Endothelial cell of umbilical vein (primary cell): ENCODE results near the gene ATP1B2. TPM values are rescaled to one million over a fixed set of nuclear protein-coding genes. Genes with fewer than 3 reads are reported as not detected.
A peak's percentile ranks its signal among the peaks of the same experiment; 100 is the strongest.

ENCODE experiments used
- BruUV-seq: library from RNA; stranded (reverse); fragments of 400-500 nt; replicated peaks from 2 replicates; lab custom pipeline; 2021; lab: Mats Ljungman, UMichigan
- CTCF ChIA-PET: fragments of 300-600, 350-600 bp; sonication (Branson Sonifier 250); formaldehyde crosslinking; loops from one replicate; lab custom pipeline; 2021; ENCODE audit warnings: antibody characterized with exemption, inconsistent platforms; lab: Charles Lee
- POLR2A ChIA-PET: fragments of 300-600, 350-600 bp; sonication (Branson Sonifier 250); formaldehyde crosslinking; loops from one replicate; lab custom pipeline; 2021; ENCODE audit warnings: antibody characterized with exemption, inconsistent platforms; lab: Charles Lee
- DNase-seq: peaks from one replicate; pipeline ENCODE4 v3.0.0-alpha.2; 2011; ENCODE audit warnings: low read depth, low spot score
- FAIRE-seq: peaks from 2 replicates; lab custom pipeline; 2011; peaks lifted over from hg19 to GRCh38; lab: Jason Lieb, UNC
- H2AFZ ChIP-seq: 2 replicates; pipeline ENCODE4 v1.6.0; 2012; ENCODE audit warnings: low read depth, low read length, control low read depth, inconsistent platforms
- H3K27ac ChIP-seq: 2 replicates; pipeline ENCODE4 v1.5.1; 2011; ENCODE audit warnings: low read depth, mild to moderate bottlenecking, control low read depth, low read length, moderate library complexity; ENCODE audit not compliant: insufficient read depth
- H3K27me3 ChIP-seq, 2 experiments: 2 replicates each; pipeline versions ENCODE4 v1.6.0 to v1.6.1; 2011; ENCODE audit warnings: low read length in 2 of 2, mixed read lengths in 1 of 2; ENCODE audit not compliant: control insufficient read depth in 2 of 2, insufficient read depth in 2 of 2
- H3K36me3 ChIP-seq, 2 experiments: 2 replicates in 1 of 2; 3 replicates in 1 of 2; pipeline ENCODE4 v1.5.1; 2011; ENCODE audit warnings: low read length in 2 of 2, mild to moderate bottlenecking in 1 of 2, moderate library complexity in 1 of 2; ENCODE audit not compliant: control insufficient read depth in 2 of 2, insufficient read depth in 2 of 2; ENCODE audit errors: extremely low read depth in 1 of 2
- H3K4me1 ChIP-seq: 3 replicates; pipeline ENCODE4 v1.5.1; 2011; ENCODE audit warnings: mild to moderate bottlenecking, low read length; ENCODE audit not compliant: control insufficient read depth, insufficient read depth; ENCODE audit errors: extremely low read depth
- H3K4me2 ChIP-seq: 2 replicates; pipeline ENCODE4 v1.6.1; 2011; ENCODE audit warnings: low read length, control low read depth, mixed read lengths; ENCODE audit not compliant: insufficient read depth
- H3K4me3 ChIP-seq, 3 experiments: fragments of 200-600 bp in 1 of 3; sonication (generic), shearing (Covaris generic) in 1 of 3; replicated peaks in 1 of 3; 2 replicates each; pipeline ENCODE4 v1.5.1; 2011 to 2016; ENCODE audit warnings: control low read depth in 3 of 3, low read length in 3 of 3, mild to moderate bottlenecking in 2 of 3, inconsistent platforms in 1 of 3, low read depth in 1 of 3, moderate library complexity in 1 of 3; ENCODE audit not compliant: insufficient read depth in 1 of 3
- H3K79me2 ChIP-seq: 2 replicates; pipeline ENCODE4 v1.6.0; 2012; ENCODE audit warnings: low read length, inconsistent platforms; ENCODE audit not compliant: control insufficient read depth, insufficient read depth
- H3K9ac ChIP-seq: replicated peaks from 2 replicates; pipeline ENCODE3; 2011; ENCODE audit warnings: low read length, control low read depth; ENCODE audit not compliant: insufficient read depth; ENCODE audit errors: extremely low read depth
- H3K9me1 ChIP-seq: replicated peaks from 3 replicates; pipeline ENCODE4 v1.6.0; 2011; ENCODE audit warnings: mild to moderate bottlenecking, low read length; ENCODE audit not compliant: control insufficient read depth, insufficient read depth; ENCODE audit errors: extremely low read depth
- H3K9me3 ChIP-seq: replicated peaks from 2 replicates; pipeline ENCODE4 v1.5.1; 2012; ENCODE audit warnings: low read length, inconsistent platforms; ENCODE audit not compliant: control insufficient read depth, insufficient read depth
- H4K20me1 ChIP-seq: replicated peaks from 2 replicates; pipeline ENCODE3; 2011; ENCODE audit warnings: mild to moderate bottlenecking, low read length; ENCODE audit not compliant: control insufficient read depth, insufficient read depth; ENCODE audit errors: extremely low read depth
- CTCF ChIP-seq, 2 donors: IDR thresholded peaks; 1 replicate in 1 of 2; 2 replicates in 1 of 2; pipeline ENCODE4 v1.5.1; 2011; ENCODE audit warnings: low read length in 2 of 2, mild to moderate bottlenecking in 2 of 2, moderate library complexity in 2 of 2, control low read depth in 1 of 2, inconsistent platforms in 1 of 2, low read depth in 1 of 2; ENCODE audit not compliant: insufficient read depth in 1 of 2; ENCODE audit errors: extremely low read depth in 1 of 2
- FOS ChIP-seq: IDR thresholded peaks from 2 replicates; pipeline ENCODE4 v1.6.1; 2011; ENCODE audit warnings: mild to moderate bottlenecking, low read length, moderate library complexity, borderline replicate concordance; ENCODE audit not compliant: insufficient read depth
- POLR2AphosphoS5 ChIP-seq: IDR thresholded peaks from 2 replicates; pipeline ENCODE4 v1.6.1; 2012; ENCODE audit warnings: low read depth, mild to moderate bottlenecking, control low read depth, low read length, moderate library complexity; ENCODE audit not compliant: insufficient read depth
- dilution Hi-C: fragments of 300-500 bp; cut with MboI; formaldehyde crosslinking; loops from one replicate; pipeline ENCODE4 v1.15.0; 2019; ENCODE audit warnings: low sequenced_read_pairs; ENCODE audit not compliant: extremely low pct_ligation_motif_present
- intact Hi-C: fragments of 100-400 bp; cut with micrococcal nuclease; formaldehyde crosslinking; loops from one replicate; pipeline ENCODE4 v1.10.0; 2022
- polyA plus RNA-seq, 4 experiments: library from polyadenylated mRNA; depleted of rRNA in 3 of 4; stranded (reverse) in 3 of 4; unstranded in 1 of 4; fragments of >200 nt; gene quantifications; 2 replicates each; pipeline versions ENCODE4 v1.2.1 to v1.2.3, GENCODE V29; 2011 to 2012; ENCODE audit warnings: missing spikeins in 1 of 4
- total RNA-seq: library from RNA; stranded (reverse); gene quantifications from 2 replicates; pipeline ENCODE4 v1.2.3, GENCODE V29; 2021

Gene ATP1B2
- total and polyA plus RNA-seq, 2 donors (not counting 3 experiments of a cell fraction or from before 2014, with no cell fraction given): 0.06 TPM; not detected in 1

- H3K9ac ChIP-seq: no peak overlapping the region
- no peaks in the 10 kb centered on the region for H3K9me3 ChIP-seq
- H3K27me3 ChIP-seq: no peaks in the 10 kb centered on the region
- H3K9me1 ChIP-seq: no peaks in the 10 kb centered on the region
- no peaks in the 10 kb centered on the region for H3K79me2 ChIP-seq
- H3K4me1 ChIP-seq: peaks cover 4% of the 10 kb centered on the region
- H3K36me3 ChIP-seq: peaks cover 13 to 32% of the 10 kb centered on the region in 2 experiments
- intact Hi-C loops: no loop called here
- no peaks in the 10 kb centered on the region for H4K20me1 ChIP-seq
- H3K4me3 ChIP-seq: no peak overlapping the region
- ChIA-PET CTCF (interaction anchor here (1.5 kb wide), 1 partner anchor 321 kb away, joined by 4 read pairs; no protein-coding TSS in a partner anchor), POLR2A (no interaction called here)
- H3K4me2 ChIP-seq: no peak overlapping the region
- TF ChIP-seq FOS (no peak), CTCF (IDR thresholded peaks at IDR 0.05; ENCODE audit: extremely low read depth in 1 of 2, insufficient read depth in 1 of 2, low read depth in 1 of 2, low read length in 2 of 2) (no peak)
- dilution Hi-C loops: no loop called here
- no peak overlapping the region for H3K27ac ChIP-seq
- no peak overlapping the region for H2AFZ ChIP-seq
- no peak for FAIRE-seq
- DNase-seq: no peak
- BruUV-seq: TSS peak; percentile 75
Measured at GRCh38 chr17:7668482-7668881, 17.8 kb downstream of the ATP1B2 start.

GRCh38 chr17:7673239-7673638, 22.5 kb downstream of the ATP1B2 start:
- Histone ChIP-seq H2AFZ (no peak overlapping the region), H3K27me3 (no peaks in the 10 kb centered on the region), H3K4me2 (no peak overlapping the region), H3K79me2 (no peaks in the 10 kb centered on the region), H3K9ac (no peak overlapping the region), H3K36me3 (peaks cover 19 to 38% of the 10 kb centered on the region in 2 experiments), H3K27ac (no peak overlapping the region), H3K4me3 (no peak overlapping the region), H3K4me1 (peaks cover 15% of the 10 kb centered on the region), H4K20me1 (peaks cover 2% of the 10 kb centered on the region), H3K9me3 (no peaks in the 10 kb centered on the region), H3K9me1 (no peaks in the 10 kb centered on the region)
- BruUV-seq: no TSS peak
- FAIRE-seq: no peak
- TF ChIP-seq POLR2AphosphoS5 (no peak), FOS (no peak), CTCF (IDR thresholded peaks at IDR 0.05; ENCODE audit: extremely low read depth in 1 of 2, insufficient read depth in 1 of 2, low read depth in 1 of 2, low read length in 2 of 2) (peak; percentile 25 to 32)
- ChIA-PET CTCF (interaction anchor here (1.2 kb wide), 4 partner anchors 11 to 84 kb away, joined by 4 to 9 read pairs (median 4); partner anchors contain the start of genes ATP1B2, TP53 and WRAP53), POLR2A (no interaction called here)
- dilution Hi-C loops: no loop called here
- DNase-seq: no peak
- intact Hi-C loops: no loop called here
